GM15510 (cell line): Measurements from ENCODE around the gene MAZ.

Source experiments
- POLR2A ChIP-seq: IDR thresholded peaks from 3 replicates; pipeline ENCODE4 v1.6.1; 2011; ENCODE audit warnings: borderline replicate concordance; ENCODE audit not compliant: insufficient read length; ENCODE audit errors: extremely low read depth

Gene MAZ

DNA sequence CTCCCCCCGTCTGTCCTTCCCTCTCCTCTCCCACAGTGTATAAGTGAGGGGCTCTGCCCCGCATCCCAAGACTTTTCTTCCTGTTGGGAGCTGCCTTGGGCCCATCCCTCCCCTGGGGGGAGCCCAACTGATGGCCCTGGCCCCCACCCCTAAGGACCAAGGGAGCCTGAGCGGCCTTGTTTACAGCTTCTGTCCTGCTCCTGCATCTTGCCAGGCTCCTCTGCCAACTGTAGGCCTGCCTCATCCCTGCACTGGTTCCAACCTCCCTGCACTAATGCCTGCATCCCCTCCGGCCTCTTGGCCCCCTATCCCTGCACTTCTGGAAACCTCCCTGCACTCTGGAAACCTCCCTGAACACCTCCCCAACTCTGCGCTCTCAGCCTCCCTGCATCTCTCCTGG, 8.3 kb downstream of the MAZ start:
- no peak for TF ChIP-seq POLR2A

DNA sequence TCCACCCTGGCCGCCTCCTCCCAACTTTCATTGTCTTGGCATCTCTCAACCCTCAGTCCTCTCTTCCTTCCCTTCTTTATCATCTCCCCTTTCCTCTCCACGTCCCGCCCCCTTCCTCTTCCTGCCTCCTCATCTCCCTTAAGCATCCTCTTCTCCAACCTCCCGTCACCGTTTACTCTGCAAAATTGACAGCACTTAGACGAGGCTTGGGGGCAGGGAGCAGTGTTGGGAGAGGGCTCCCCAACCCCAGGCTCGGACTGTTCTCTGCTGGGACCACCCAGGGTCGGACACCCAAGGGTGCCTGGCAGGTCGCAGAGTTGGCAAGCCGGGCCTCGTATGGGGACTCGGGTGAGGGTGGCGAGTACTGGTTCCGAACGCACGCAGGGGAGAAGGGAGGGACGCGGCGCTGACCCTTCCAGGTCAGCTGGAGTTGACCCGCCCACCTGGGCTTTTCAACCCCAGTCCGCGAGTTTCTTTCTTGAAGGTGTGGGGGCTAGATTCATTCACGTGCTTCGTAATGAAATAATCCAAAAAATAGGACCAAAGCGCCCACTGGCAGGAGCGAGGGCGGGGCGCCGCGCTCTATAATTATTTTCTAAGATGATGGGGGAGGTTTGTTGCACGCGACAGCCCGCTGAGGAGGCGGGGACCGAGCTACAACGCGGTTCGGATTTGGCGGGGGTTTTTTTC, 8.8 kb downstream of the MAZ start:
- no peak for TF ChIP-seq POLR2A

DNA sequence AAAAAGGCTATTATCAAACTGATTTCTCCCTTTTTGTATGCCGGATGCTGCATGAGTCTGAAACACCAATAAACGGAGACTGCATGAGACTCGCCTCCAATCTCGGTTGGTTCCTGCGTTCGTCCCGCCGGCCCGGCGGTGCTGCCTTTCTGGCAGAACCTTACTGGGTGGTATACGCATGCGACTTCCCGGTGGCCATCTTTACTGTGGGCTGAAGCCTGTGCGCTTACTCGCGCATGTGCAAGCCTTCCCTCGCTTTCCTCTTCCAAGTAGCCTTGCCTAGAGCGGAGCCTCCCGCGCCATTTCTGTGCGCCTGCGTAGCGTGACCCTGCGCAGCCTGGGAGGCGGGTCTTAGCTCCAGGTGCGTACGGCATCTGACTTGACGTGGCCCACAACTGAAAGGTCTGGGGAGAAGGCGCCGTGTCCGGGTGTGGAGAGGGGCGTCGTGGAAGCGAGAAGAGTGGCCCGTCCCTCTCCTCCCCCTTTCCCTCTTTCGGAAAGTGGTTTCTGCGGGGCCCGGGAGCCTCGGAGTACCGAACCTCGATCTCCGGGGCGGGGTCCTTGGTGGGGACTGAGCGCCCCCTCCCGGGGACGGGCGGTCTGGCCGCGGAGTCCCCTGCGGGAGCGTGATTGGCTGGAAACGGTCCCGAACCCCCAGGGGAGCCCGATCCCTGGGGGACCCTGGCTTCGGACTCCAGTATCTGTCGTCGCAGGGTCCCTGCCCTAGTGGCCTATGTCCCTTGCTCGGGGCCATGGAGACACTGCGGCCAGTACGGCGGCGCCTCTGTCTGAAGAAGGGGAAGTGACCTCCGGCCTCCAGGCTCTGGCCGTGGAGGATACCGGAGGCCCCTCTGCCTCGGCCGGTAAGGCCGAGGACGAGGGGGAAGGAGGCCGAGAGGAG, 9.7 kb downstream of the MAZ start, which contains the start of gene PAGR1:
PAGR1 (plus strand) TSS at position 360 of the 901 bp plus-strand sequence; CDS start at position 734, 374 bp downstream.
- TF ChIP-seq POLR2A: peak; percentile 75

DNA sequence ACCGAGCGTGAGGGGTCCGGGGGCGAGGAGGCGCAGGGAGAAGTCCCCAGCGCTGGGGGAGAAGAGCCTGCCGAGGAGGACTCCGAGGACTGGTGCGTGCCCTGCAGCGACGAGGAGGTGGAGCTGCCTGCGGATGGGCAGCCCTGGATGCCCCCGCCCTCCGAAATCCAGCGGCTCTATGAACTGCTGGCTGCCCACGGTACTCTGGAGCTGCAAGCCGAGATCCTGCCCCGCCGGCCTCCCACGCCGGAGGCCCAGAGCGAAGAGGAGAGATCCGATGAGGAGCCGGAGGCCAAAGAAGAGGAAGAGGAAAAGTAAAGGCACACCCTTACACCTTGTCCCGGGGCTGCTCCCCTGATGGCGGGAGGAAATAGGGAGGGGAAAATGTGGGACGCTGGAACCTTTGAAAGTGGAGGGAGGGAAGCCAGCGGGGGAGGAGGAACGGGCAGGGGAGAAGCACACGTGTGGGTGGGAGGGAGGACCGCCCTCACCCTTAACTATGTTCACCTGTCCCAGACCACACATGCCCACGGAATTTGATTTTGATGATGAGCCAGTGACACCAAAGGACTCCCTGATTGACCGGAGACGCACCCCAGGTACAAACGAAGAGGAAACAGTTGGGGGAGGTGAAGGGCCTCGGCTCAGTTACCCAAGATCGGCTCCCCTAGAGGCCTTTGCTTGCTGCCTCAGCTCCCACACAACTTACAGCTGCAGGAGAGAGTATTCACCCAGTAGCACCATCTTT, 10.5 kb downstream of the MAZ start:
- peak; percentile 17 for TF ChIP-seq POLR2A

DNA sequence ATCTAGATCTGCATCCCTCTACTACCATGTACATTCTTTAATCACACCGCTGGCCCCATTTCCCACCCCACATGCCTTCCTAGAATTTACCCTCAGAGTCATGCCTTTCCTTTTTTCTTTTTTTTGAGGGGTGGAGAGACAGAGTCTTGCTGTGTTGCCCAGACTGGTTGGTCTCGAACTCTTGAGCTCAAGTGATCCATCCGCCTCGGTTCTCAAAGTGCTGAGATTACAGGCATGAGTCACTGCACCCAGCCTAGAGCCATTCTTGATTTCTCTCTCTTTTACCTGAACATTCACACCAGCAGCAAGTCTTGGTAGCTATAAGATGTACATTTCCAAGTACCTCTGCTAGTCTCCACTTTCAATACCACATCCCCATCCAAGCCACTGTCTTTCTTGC, 11.8 kb downstream of the MAZ start:
- TF ChIP-seq POLR2A: no peak

GRCh38 chr16:29819506-29819905, 13.2 kb downstream of the MAZ start:
- TF ChIP-seq POLR2A: no peak

- TF ChIP-seq POLR2A: peak; percentile 56
These were observed 14.0 kb downstream of the MAZ start, which contains the start of gene MVP for GRCh38 chr16:29820271-29820701. Gene MVP, plus strand, starts transcription at chr16:29820462. Its CDS starts 10,088 bp downstream, at chr16:29830550.

- peak; percentile 55 for TF ChIP-seq POLR2A
These were observed 14.7 kb downstream of the MAZ start for GRCh38 chr16:29820730-29821642.

- TF ChIP-seq POLR2A: no peak
These were observed 15.3 kb downstream of the MAZ start for GRCh38 chr16:29821643-29822115.

DNA sequence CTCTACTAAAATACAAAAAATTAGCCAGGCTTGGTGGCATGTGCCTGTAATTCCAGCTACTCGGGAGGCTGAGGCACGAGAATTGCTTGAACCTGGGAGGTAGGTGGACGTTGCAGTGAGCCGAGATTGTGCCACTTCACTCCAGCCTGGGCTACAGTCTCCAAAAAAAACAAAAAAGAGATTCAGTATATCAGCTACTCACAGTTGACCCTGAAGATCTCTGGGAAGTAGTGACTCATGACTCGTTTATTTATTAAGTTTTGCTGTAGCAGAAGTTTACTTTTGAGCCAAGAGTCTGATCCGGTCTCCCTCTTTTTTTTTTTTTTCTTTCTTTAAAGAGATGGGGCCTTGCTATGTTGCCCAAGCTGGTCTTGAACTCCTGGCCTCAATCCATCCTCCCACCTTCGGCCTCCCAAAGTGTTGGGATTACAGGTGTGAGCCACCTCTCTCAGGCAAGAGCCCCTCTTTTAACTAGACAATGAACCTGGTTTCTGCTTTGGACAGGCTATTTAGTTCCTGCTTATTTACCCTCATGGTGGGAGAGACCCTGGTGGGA, 18.3 kb downstream of the MAZ start:
- no peak for TF ChIP-seq POLR2A

DNA sequence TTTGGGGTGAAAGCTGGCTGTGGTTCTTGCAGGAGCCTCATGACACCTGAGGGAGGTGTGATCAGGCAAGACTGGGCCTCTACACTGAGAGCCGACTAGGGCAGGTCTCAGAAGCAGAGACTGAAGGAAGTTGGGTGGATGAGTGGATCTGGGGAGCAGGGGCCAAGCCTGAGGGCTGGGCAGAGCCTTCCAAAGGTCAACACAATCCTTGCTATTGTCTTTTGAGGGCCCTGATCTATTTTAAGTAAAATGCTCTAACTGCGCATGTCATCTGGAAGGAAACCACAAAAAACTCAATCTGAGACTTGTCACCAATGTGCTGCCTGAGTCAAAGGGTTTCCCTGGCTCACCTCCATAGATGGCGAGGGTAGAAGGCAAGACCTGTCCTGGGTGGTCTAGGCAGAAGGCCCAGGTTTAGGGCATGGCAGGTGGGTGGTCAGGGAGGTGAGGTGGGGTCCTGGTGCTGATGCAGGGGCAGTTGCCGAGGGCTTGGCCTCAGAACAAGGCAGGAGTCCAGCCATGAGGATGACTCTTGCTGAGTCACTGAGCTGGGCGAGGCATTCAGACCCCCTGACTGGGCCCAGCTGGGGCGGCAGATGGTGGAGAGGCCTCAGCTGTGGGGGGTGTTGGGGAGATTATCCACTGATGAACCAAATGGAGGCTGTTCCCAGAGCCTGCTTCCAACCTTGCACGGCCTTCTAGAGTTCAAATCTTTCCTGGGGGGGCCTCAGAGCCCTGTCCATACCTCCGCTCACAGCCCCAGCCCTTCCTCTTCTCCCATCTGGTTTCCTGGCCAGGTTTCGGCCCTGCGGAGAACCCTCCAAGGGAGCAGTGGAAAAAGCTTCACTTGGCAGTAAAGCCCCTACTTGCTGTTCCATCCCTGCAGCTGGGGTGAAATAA, 19.1 kb downstream of the MAZ start:
- TF ChIP-seq POLR2A: no peak

DNA sequence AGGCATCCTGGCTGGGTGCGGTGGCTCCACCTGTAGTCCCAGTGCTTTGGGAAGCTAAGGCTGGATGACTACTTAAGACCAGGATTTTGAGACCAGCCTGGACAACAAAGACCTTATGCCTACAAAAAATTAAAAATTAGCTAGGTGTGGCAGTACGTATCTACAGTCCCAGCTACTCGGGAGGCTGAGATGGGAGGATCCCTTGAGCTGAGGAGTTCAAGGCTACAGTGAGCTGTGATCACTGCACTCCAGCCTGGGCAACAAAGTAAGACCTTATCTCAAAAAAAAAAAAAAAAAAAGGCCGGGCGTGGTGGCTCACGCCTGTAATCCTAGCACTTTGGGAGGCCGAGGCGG, 20.0 kb downstream of the MAZ start:
- TF ChIP-seq POLR2A: no peak
